Activated naive CD8-positive, alpha-beta T cell treated with anti-CD3 and anti-CD28 coated beads, Interleukin-2, amount 50 U/mL, for 24 hours (primary cell): Measurements from ENCODE around the gene RGMA.

Source experiments
- ATAC-seq: fragments of 150-1000 bp; cut with Tn5 transposase; one replicate; pipeline ENCODE4 v1.10.0; 2021
- DNase-seq: peaks from one replicate; pipeline ENCODE4 v3.0.0; 2021
- H3K27ac Mint-ChIP-seq: one replicate; pipeline ENCODE4 v1.8.0; 2021; ENCODE audit warnings: mild to moderate bottlenecking, mixed read lengths
- H3K27me3 Mint-ChIP-seq: one replicate; pipeline ENCODE4 v1.8.0; 2021; ENCODE audit warnings: mixed read lengths
- H3K36me3 Mint-ChIP-seq: one replicate; pipeline ENCODE4 v1.8.0; 2021; ENCODE audit warnings: low read depth, mixed read lengths
- H3K4me1 Mint-ChIP-seq: one replicate; pipeline ENCODE4 v1.8.0; 2021; ENCODE audit warnings: mixed read lengths
- H3K4me3 Mint-ChIP-seq: one replicate; pipeline ENCODE4 v1.8.0; 2021; ENCODE audit warnings: mild to moderate bottlenecking, moderate library complexity, mixed read lengths
- H3K9me3 Mint-ChIP-seq: one replicate; pipeline ENCODE4 v1.8.0; 2021; ENCODE audit warnings: mixed read lengths

Gene RGMA

DNA sequence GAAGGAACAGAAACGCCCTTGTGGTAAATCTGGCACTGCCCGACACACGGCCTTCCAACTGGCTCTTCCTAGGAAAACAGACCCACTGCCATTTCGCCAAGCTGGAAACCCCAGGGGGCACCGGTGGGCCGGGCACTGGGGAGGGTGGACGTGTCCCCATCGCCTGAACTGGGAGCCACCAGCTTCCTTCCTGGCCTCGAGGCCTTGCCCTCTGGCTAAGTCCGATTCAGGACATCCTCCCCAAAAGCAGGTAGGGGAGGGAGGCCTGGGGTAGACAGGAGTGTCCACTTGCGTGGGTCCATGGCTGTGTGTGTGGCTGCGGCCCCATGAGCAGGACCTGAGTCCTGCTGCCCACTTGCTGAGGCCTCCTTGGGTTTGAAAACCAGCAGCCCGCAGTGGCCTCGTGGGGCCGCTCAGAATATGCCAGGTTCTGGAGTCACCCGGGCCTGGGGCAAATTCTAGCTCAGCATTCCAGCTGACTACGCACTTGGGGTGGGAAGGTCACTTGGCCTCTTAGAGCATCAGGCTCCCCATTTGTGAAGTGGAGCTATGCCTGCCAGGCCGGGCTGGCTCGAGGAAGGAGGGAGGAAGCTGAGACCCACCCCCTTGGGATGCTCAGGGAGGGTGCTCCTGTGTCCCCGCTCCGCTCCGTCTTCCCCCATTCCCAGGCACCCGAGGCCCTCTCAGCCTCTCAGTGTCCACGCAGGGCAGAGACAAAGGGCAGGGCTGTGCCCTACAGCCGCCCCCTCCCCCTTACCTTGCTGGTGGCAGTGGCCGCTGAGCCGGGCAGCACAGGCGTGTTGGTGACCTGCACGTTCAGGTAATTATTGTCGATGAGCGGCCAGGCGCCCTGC lies 37.5 kb downstream of the RGMA start:
- Mint-ChIP-seq H3K9me3 (peaks cover 1% of the 10 kb centered on the region), H3K27ac (no peak overlapping the region), H3K27me3 (peaks cover 2% of the 10 kb centered on the region), H3K36me3 (no peaks in the 10 kb centered on the region), H3K4me3 (no peak overlapping the region), H3K4me1 (peaks cover 12% of the 10 kb centered on the region)
- DNase-seq: no peak
- ATAC-seq: no peak

DNA sequence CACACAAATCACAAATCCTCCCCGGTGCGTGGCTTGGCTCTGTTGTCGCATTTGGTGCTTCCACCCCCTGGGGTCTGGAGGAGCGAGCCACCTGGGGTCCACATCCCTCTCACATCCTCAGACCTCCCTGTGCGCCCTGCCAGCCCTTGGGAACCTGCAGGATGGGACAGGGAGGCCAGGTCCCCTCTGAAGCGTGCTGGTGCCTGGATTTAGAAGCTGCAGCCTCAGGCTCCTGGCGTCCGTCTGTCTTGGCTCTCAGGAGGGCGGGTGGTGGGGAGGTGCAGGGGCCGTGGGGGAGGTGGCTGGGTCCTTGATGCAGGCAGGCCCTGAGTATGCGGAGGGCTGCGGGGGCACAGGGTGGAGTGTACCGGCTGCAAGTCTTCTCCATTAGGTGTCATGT lies 38.4 kb downstream of the RGMA start:
- DNase-seq (no peak), ATAC-seq (no peak)
- Mint-ChIP-seq H3K9me3 (peaks cover 8% of the 10 kb centered on the region), H3K4me3 (no peak overlapping the region), H3K27ac (no peak overlapping the region), H3K27me3 (peaks cover 2% of the 10 kb centered on the region), H3K36me3 (no peaks in the 10 kb centered on the region), H3K4me1 (peaks cover 12% of the 10 kb centered on the region)

DNA sequence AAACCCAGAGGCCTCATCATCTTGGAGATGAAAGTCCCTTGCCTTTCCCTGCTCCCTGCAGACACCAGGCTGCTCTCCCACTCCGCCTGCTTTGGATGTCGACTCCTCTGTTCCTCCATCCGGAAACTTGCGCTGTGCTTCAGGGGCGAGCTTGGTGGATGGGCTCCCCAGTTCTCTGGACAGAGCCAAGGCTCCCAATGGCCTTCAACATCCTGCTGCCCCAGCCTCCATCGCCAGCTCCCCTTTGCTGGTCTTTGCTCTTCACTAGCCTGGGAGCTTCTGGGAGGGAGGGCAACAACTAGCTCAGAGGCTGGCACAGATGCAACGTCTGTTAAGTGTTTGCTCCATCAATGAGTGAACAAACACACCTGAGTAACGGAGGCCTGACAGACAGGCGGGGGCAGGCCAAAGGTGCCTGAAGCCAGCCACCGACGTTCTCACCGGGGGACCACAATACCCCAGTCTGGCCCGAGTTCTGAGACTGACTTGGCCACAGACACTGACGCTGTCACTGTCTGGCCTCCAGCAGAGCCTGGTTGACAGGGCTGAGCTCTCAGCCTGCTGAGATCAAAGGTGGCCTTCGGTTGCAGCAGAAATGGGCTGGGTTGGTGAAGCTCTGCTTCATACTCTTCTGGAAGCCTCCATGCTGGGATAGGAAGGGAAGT lies 39.0 kb downstream of the RGMA start:
- Mint-ChIP-seq H3K4me3 (no peak overlapping the region), H3K9me3 (peaks cover 8% of the 10 kb centered on the region), H3K36me3 (no peaks in the 10 kb centered on the region), H3K27ac (no peak overlapping the region), H3K27me3 (peaks cover 2% of the 10 kb centered on the region), H3K4me1 (peaks cover 12% of the 10 kb centered on the region)
- ATAC-seq (no peak), DNase-seq (no peak)

DNA sequence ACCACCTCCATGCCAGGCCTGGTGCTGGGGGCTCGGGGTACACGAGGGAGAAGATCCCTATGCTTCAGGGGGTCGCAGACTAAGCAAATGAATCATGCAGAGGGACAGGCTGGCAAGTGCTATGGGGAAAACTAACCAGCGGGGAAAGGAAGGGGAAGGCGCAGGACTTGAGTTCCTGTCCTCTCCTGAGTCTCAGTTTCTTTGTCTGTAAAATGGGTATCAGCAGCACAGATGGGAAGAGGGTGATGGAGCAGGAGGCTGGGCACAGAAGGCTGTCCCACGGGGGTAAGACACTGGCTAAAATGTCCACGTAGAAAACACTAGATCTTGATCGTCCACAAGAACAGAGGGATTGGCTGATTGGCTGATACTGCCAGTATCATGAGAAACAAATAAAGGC lies 39.8 kb downstream of the RGMA start:
- ATAC-seq (no peak), DNase-seq (no peak)
- Mint-ChIP-seq H3K27ac (no peak overlapping the region), H3K4me3 (no peak overlapping the region), H3K4me1 (peaks cover 12% of the 10 kb centered on the region), H3K36me3 (no peaks in the 10 kb centered on the region), H3K27me3 (peaks cover 2% of the 10 kb centered on the region), H3K9me3 (peaks cover 8% of the 10 kb centered on the region)

DNA sequence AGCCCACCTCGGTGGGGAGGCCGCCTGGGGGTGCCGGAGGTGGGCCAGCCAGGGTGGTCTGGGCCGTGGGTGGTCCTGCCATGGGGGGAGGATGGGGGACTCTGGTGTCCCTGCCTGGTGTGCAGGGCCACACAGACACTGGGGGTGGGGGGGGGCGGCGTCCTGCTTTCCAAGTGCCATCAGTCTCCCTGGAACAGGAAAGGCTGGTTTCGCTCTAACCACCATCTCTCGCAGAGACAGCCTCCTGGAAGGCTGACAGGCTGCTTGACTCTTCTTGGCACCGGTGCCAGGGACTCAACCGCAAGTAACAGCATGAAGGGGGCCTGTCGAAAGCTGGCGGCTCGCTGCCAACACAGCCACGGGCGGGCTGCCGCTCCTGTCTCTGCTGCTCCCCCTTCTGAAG lies 40.3 kb downstream of the RGMA start:
- H3K27ac Mint-ChIP-seq: no peak overlapping the region
- no peaks in the 10 kb centered on the region for H3K36me3 Mint-ChIP-seq
- peaks cover 8% of the 10 kb centered on the region for H3K9me3 Mint-ChIP-seq
- ATAC-seq: no peak
- peaks cover 2% of the 10 kb centered on the region for H3K27me3 Mint-ChIP-seq
- DNase-seq: no peak
- peaks cover 12% of the 10 kb centered on the region for H3K4me1 Mint-ChIP-seq
- H3K4me3 Mint-ChIP-seq: no peak overlapping the region

DNA sequence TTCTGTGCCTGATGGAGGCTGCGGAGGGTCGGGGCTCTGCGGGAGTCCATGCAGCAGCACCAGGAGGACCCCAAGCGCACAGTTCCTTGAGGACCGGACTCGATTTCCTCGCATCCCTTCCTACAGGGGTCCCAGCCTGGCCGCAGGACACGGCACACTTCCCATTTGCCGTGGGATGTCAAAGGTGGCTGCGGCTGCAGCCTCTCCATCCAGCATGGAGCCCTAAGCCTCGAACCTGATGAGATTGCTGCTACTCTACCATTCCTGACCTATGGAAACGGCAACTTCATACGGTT lies 40.6 kb downstream of the RGMA start:
- H3K9me3 Mint-ChIP-seq: peaks cover 8% of the 10 kb centered on the region

DNA sequence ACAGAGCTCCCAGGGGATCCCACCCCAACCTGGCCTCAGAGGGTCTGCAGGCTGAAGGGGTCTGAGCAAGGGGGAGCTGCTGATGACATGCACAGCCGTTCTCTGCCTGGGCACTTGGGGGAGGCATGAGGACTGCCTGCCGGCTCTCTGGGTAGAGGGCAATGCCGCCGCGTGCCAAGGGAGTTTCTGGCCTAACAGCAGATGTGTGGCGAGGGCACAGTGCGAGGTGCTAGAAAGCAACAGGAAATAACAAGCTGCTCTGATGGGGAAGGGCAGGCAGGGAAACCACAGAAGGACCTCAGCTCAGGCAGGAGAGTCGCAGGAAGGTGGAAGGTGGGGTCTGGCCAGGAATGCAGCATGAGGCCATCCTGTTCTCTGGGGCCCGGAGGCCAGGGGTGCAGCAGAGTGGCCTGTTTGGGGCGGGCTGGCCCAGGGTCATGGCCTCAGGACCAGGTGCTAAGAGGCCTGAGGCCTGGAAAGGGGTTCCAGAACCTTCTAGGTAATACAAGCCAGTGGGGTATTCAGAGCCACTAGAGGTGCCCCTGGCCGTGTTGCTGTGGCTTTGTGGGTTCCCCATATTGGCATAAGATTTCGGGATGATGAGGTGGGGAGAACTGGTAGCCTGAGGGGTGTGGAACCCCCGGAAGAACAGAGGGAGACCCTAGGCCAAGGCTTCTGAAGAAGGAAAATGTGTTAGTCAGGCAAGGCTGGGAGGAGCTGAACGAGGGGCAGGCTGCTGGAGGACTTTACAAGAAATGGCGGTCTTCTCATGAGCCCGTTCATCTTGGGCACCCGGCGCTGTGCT lies 41.2 kb downstream of the RGMA start:
- DNase-seq (no peak), ATAC-seq (no peak)
- Mint-ChIP-seq H3K4me1 (peaks cover 12% of the 10 kb centered on the region), H3K4me3 (no peak overlapping the region), H3K36me3 (no peaks in the 10 kb centered on the region), H3K27me3 (peaks cover 2% of the 10 kb centered on the region), H3K9me3 (peaks cover 8% of the 10 kb centered on the region), H3K27ac (no peak overlapping the region)

More for the DNA sequence above, 40.6 kb downstream of the RGMA start:
- H3K4me3 Mint-ChIP-seq: no peak overlapping the region
- H3K4me1 Mint-ChIP-seq: peaks cover 12% of the 10 kb centered on the region
- ATAC-seq: no peak
- peaks cover 2% of the 10 kb centered on the region for H3K27me3 Mint-ChIP-seq
- H3K36me3 Mint-ChIP-seq: no peaks in the 10 kb centered on the region
- no peak overlapping the region for H3K27ac Mint-ChIP-seq
- DNase-seq: no peak

DNA sequence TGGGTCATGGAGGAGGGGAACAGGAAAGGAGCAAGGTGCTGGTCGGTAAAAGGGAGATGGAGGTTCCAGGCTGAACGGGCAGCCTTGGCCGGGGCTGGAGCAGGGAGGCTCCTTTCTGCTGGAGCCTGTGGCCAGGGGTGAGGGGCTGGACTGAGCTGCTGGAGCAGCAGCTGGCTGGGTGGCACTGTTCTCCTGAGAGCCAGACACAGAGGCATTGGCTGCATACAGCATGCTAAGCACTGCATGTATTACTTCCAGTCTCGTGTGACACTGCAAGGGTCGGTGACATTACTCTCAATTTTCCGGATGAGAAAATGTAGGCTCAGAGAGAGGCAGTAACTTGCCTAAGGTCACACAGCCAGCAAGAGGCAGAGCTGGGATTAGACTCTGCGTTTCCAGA lies 42.3 kb downstream of the RGMA start:
- peaks cover 12% of the 10 kb centered on the region for H3K4me1 Mint-ChIP-seq
- H3K36me3 Mint-ChIP-seq: no peaks in the 10 kb centered on the region
- H3K4me3 Mint-ChIP-seq: no peak overlapping the region
- H3K27me3 Mint-ChIP-seq: peaks cover 2% of the 10 kb centered on the region
- no peak overlapping the region for H3K27ac Mint-ChIP-seq
- no peak for DNase-seq
- ATAC-seq: no peak
- H3K9me3 Mint-ChIP-seq: peaks cover 8% of the 10 kb centered on the region

DNA sequence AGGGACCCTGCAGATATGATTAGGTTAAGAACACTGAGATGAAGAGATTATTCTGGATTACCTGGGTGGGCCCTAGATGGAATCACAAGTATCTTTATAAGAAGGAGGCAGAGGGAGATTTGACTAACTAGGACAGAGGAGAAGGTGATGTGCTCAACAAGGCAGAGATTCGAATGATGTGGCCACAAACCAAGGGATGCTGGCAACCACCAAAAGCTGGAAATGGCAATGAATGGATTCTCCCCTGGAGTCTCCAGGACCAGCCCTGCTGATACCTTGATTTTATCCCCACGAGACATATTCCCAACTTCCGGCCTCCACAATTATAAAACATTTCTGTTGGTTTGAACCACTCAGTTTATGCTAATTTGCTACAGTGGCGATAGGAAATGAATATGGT lies 42.9 kb downstream of the RGMA start:
- ATAC-seq (no peak), DNase-seq (no peak)
- Mint-ChIP-seq H3K4me1 (peaks cover 12% of the 10 kb centered on the region), H3K9me3 (peaks cover 8% of the 10 kb centered on the region), H3K36me3 (no peaks in the 10 kb centered on the region), H3K4me3 (no peak overlapping the region), H3K27me3 (peaks cover 2% of the 10 kb centered on the region), H3K27ac (no peak overlapping the region)

DNA sequence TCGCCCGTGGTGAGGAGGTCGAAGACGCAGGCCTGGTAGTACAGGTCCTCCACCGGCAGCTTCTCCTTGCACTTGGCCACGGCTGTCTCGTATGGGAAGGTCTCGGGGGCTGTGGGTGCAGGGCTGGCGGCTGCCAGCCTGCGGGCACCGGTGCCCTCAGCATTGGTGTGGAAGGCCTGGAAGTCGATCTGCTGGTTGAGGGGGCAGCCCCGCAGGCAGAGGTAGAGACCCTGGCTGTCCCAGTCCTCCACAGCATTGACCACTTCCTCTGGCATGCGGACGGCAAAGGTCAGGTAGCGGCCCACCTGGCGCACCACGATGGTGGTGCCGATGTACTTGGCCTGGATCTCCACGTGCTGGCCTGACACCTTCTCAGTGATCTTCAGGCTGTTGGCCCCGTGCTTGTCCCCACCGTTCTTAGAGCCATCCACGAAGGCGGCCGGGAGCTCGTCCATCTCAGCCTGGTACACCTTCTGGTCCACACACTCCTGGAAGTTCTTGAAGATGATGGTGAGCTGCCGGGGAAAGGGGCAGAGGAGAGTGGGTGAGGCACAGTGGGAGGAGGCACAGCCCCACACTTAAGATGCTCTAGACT lies 43.7 kb downstream of the RGMA start:
- peaks cover 2% of the 10 kb centered on the region for H3K27me3 Mint-ChIP-seq
- H3K27ac Mint-ChIP-seq: no peak overlapping the region
- no peak overlapping the region for H3K4me3 Mint-ChIP-seq
- no peak for DNase-seq
- peaks cover 8% of the 10 kb centered on the region for H3K9me3 Mint-ChIP-seq
- H3K4me1 Mint-ChIP-seq: peaks cover 12% of the 10 kb centered on the region
- no peaks in the 10 kb centered on the region for H3K36me3 Mint-ChIP-seq
- ATAC-seq: no peak

DNA sequence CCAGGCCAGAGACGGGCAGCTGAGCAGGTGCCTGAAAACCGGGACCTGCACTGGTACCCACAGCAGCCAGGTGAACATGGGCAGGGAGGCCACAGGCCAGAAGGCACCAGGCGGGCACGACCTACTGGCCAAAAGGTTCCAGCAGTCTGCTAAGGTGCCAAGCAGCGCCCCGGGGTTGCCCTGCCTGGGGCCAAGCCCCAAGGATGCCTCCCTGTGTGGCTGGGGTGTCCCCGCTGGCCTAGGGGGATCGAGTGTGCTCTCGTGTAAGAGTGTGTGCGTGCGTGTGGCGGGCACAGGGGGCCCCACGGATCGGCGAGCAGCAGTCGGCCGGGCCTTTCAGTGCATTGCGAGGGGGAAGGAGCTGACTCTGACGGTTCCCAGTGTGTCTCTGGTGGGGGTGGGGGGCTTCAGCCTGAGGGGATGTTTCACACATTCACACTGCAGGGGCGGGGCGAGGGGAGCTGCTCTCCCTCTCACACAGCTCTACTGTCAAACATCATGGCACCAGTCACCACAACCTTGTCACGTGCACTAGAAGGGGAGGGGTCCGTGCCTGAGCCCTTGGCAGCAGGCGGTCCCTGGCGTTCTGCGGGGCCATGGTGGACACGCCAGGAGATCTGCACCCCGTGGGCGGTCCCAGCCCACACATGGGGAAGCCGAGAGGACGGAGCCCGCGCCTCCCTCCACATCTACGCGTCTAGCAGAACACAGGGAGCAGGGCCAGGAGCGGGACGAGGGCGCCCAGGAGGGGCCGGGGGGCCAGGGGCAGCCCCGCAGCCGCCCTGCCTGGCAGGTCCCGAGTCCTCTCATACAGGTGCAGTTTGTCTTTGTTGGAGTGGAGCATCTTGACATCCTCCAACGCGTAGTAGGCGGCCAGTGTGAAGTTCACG lies 44.5 kb downstream of the RGMA start:
- no peaks in the 10 kb centered on the region for H3K36me3 Mint-ChIP-seq
- no peak for DNase-seq
- peaks cover 10% of the 10 kb centered on the region for H3K4me1 Mint-ChIP-seq
- H3K4me3 Mint-ChIP-seq: no peak overlapping the region
- H3K27me3 Mint-ChIP-seq: peaks cover 2% of the 10 kb centered on the region
- H3K27ac Mint-ChIP-seq: no peak overlapping the region
- no peak for ATAC-seq
- peaks cover 8% of the 10 kb centered on the region for H3K9me3 Mint-ChIP-seq

DNA sequence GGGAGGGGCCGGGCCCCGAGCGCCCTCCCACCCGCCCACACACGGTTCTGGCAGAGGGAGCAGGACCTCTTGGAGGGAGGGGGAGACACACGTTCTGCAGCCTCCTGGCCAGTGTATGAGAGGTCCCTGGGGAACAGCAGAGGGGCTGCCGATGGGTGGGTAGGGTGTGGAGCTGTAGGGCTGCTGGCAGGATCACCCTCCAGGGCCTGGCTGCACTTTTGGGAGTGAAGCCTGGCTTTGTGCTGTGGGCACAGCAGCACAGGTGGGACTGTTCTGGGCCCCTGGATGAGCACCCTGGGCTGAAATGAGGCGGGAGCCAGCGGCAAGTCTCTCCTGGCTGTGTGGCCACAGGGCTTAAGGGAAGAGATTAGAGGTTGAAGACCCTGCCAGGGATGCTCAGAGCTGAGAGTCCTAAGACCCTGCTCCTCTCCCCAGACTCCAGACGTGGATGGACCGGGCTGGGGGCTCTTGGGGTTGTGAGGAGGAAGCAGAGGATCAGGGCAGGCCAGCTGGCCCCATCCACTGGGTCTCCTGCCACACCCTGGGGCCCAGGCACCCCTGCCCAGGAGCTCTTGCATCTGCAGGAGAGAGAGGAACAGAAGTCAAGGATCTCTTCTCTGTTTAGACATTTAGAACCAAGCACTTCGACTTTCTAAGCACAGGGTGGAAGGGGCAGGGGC lies 45.2 kb downstream of the RGMA start:
- H3K4me1 Mint-ChIP-seq: peaks cover 10% of the 10 kb centered on the region
- H3K4me3 Mint-ChIP-seq: no peak overlapping the region
- H3K27me3 Mint-ChIP-seq: peaks cover 2% of the 10 kb centered on the region
- H3K9me3 Mint-ChIP-seq: peaks cover 8% of the 10 kb centered on the region
- DNase-seq (no peak), ATAC-seq (no peak)
- no peak overlapping the region for H3K27ac Mint-ChIP-seq
- H3K36me3 Mint-ChIP-seq: no peaks in the 10 kb centered on the region

DNA sequence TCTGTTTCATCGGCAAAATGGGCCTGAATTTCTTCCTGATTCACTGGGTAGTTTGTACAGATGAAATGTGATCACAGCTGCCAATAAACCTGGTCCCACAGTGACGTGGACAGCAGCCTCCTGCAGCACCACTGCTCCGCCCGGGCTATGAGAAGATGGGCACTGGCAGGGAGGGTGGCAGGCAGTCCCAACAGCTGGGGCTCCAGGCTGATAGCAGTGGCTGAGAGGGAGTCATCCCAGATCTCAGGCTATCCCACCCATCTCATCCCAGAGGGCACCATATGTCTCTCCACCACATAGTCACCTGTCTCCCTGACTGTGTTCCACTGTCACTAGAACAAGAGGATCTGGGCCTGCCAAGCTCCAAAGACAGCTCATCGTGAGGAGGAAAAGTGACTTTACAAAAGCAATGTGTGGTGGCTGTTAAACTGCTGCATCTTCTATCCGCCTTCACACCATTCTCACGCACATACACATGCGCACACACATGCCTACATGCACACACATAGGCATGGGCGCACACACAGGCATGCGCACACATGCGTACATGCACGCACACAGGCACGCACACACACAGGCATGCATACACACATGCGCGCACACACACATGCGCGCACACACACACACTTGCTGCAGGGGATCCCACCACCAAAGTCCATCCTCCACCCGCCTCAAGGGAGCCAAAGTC lies 46.2 kb downstream of the RGMA start:
- ATAC-seq (no peak), DNase-seq (no peak)
- Mint-ChIP-seq H3K27ac (no peak overlapping the region), H3K36me3 (no peaks in the 10 kb centered on the region), H3K9me3 (peaks cover 8% of the 10 kb centered on the region), H3K4me3 (no peak overlapping the region), H3K27me3 (peaks cover 2% of the 10 kb centered on the region), H3K4me1 (peaks cover 6% of the 10 kb centered on the region)
